ENCODE data around the gene C12orf60.

The C12orf60 gene

GRCh38 chr12:14828892-14829291, 25.4 kb downstream of the C12orf60 start:
- intact Hi-C loops (cut with DNase I; ENCODE audit: low total_unique reads): no loop called here
- H3K4me3 ChIP-seq: no peak overlapping the region
- H3K4me1 ChIP-seq: peaks cover 0 to 18% (median 7%) of the 10 kb centered on the region in 4 donors
- no peak for DNase-seq
- no peak for TF ChIP-seq CTCF (IDR thresholded peaks at IDR 0.05)
- no peaks in the 10 kb centered on the region for H3K27me3 ChIP-seq
- H3K27ac ChIP-seq: no peak overlapping the region
- H3K9me3 ChIP-seq: no peaks in the 10 kb centered on the region
- H3K36me3 ChIP-seq: no peaks in the 10 kb centered on the region

- Histone ChIP-seq H3K27me3 (no peaks in the 10 kb centered on the region), H3K4me3 (no peak overlapping the region), H3K9me3 (no peaks in the 10 kb centered on the region), H3K4me1 (peaks cover 0 to 20% (median 0%) of the 10 kb centered on the region in 4 donors), H3K36me3 (no peaks in the 10 kb centered on the region), H3K27ac (no peak overlapping the region)
- no peak for TF ChIP-seq CTCF (IDR thresholded peaks at IDR 0.05)
- intact Hi-C loops (cut with DNase I; ENCODE audit: low total_unique reads): no loop called here
- DNase-seq: no peak
Measured at GRCh38 chr12:14833336-14833735, 29.9 kb downstream of the C12orf60 start.

- Histone ChIP-seq H3K36me3 (no peaks in the 10 kb centered on the region), H3K4me3 (no peak overlapping the region), H3K27ac (no peak overlapping the region), H3K27me3 (no peaks in the 10 kb centered on the region), H3K9me3 (no peaks in the 10 kb centered on the region), H3K4me1 (peaks cover 0 to 21% (median 0%) of the 10 kb centered on the region in 4 donors)
- DNase-seq: no peak
- TF ChIP-seq CTCF (IDR thresholded peaks at IDR 0.05): no peak
- intact Hi-C loops (cut with DNase I; ENCODE audit: low total_unique reads): no loop called here
Measured at GRCh38 chr12:14833952-14834351, 30.5 kb downstream of the C12orf60 start.

- no peak for DNase-seq
- Histone ChIP-seq H3K36me3 (no peaks in the 10 kb centered on the region), H3K4me3 (no peak overlapping the region), H3K9me3 (no peaks in the 10 kb centered on the region), H3K27ac (peak overlapping the region in 1 of 2 donors; percentile 17), H3K27me3 (no peaks in the 10 kb centered on the region), H3K4me1 (peaks cover 0 to 26% (median 0%) of the 10 kb centered on the region in 4 donors)
- intact Hi-C loops (cut with DNase I; ENCODE audit: low total_unique reads): no loop called here
- no peak for TF ChIP-seq CTCF (IDR thresholded peaks at IDR 0.05)
Measured at GRCh38 chr12:14834509-14834908, 31.0 kb downstream of the C12orf60 start.

- Histone ChIP-seq H3K4me1 (peaks cover 0 to 44% (median 17%) of the 10 kb centered on the region in 4 donors), H3K27ac (peak overlapping the region in 1 of 2 donors; percentile 27), H3K36me3 (no peaks in the 10 kb centered on the region), H3K9me3 (no peaks in the 10 kb centered on the region), H3K27me3 (no peaks in the 10 kb centered on the region), H3K4me3 (no peak overlapping the region)
- no peak for TF ChIP-seq CTCF (IDR thresholded peaks at IDR 0.05)
- intact Hi-C loops (cut with DNase I; ENCODE audit: low total_unique reads): no loop called here
- peak in 1 of 2 donors; percentile 33 for DNase-seq
Measured at GRCh38 chr12:14836336-14837210, 33.1 kb downstream of the C12orf60 start.

All from tibial artery (tissue), 4 donors.